Measurements from ENCODE around the gene ZFP1. TPM values are rescaled to one million over a fixed set of nuclear protein-coding genes. Genes with fewer than 3 reads are reported as not detected.
A peak's percentile ranks its signal among the peaks of the same experiment; 100 is the strongest.
"Not testable (repeated sequence)": the region's sequence is repeated elsewhere in the genome, so short reads cannot be mapped to it uniquely, and the experiment has no call there.

ZFP1 gene
- total RNA-seq, 1 experiment from 2014 or later: 9.7 TPM

GRCh38 chr16:75207831-75208230 lies 59.5 kb downstream of the ZFP1 start:
- TF ChIP-seq MXD4 (CRISPR knock-in tag; IDR thresholded peaks at IDR 0.05; ENCODE audit: borderline replicate concordance): no peak
- TF ChIP-seq PRRX2 (CRISPR knock-in tag; IDR thresholded peaks at IDR 0.05): no peak
- TF ChIP-seq, protein P1, sequence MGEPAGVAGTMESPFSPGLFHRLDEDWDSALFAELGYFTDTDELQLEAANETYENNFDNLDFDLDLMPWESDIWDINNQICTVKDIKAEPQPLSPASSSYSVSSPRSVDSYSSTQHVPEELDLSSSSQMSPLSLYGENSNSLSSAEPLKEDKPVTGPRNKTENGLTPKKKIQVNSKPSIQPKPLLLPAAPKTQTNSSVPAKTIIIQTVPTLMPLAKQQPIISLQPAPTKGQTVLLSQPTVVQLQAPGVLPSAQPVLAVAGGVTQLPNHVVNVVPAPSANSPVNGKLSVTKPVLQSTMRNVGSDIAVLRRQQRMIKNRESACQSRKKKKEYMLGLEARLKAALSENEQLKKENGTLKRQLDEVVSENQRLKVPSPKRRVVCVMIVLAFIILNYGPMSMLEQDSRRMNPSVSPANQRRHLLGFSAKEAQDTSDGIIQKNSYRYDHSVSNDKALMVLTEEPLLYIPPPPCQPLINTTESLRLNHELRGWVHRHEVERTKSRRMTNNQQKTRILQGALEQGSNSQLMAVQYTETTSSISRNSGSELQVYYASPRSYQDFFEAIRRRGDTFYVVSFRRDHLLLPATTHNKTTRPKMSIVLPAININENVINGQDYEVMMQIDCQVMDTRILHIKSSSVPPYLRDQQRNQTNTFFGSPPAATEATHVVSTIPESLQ (CRISPR knock-in tag; IDR thresholded peaks at IDR 0.05): no peak
- TF ChIP-seq FOXJ3 (CRISPR knock-in tag; IDR thresholded peaks at IDR 0.05; ENCODE audit: borderline replicate concordance): no peak
- TF ChIP-seq ZNF121 (CRISPR knock-in tag; IDR thresholded peaks at IDR 0.05): no peak
- TF ChIP-seq ZNF232 (CRISPR knock-in tag; IDR thresholded peaks at IDR 0.05): no peak
- TF ChIP-seq TEAD4 (CRISPR knock-in tag; IDR thresholded peaks at IDR 0.05): no peak
- no peak for TF ChIP-seq USF2 (CRISPR knock-in tag; IDR thresholded peaks at IDR 0.05)
- TF ChIP-seq ZBTB43 (CRISPR knock-in tag; IDR thresholded peaks at IDR 0.05): no peak
- TF ChIP-seq ZNF138 (CRISPR knock-in tag; conservative IDR thresholded peaks at IDR 0.05): no peak
- no peak for TF ChIP-seq TP53 (CRISPR knock-in tag; IDR thresholded peaks at IDR 0.05)
- Mint-ChIP-seq H3K27me3 (ENCODE audit: low read depth) (no peaks in the 10 kb centered on the region), H3K9me3 (no peaks in the 10 kb centered on the region), H3K27ac (no peak overlapping the region), H3K4me3 (no peak overlapping the region), H3K36me3 (no peaks in the 10 kb centered on the region), H3K4me1 (0 out of 2 replicates have a peak, but pooled peaks cover 6% of the 10 kb centered on the region)
- ATAC-seq (no peak), DNase-seq (ENCODE audit: low spot score) (no peak)
- ChIA-PET CTCF (interaction anchor here (2.2 kb wide), 1 partner anchor 26 kb away, joined by 22 read pairs; no protein-coding TSS in a partner anchor), POLR2A (interaction anchor here (0.9 to 1.7 kb wide), 2 partner anchors 13 to 20 kb away, joined by 4 read pairs; no protein-coding TSS in a partner anchor)

GRCh38 chr16:75208242-75208825 lies 60.0 kb downstream of the ZFP1 start:
- Mint-ChIP-seq H3K9me3 (no peaks in the 10 kb centered on the region), H3K4me1 (0 out of 2 replicates have a peak, but pooled peaks cover 6% of the 10 kb centered on the region), H3K27me3 (ENCODE audit: low read depth) (no peaks in the 10 kb centered on the region), H3K4me3 (no peak overlapping the region), H3K36me3 (no peaks in the 10 kb centered on the region), H3K27ac (no peak overlapping the region)
- CTCF ChIA-PET: interaction anchor here (0.7 to 2.2 kb wide), 4 partner anchors 9 to 345 kb away, joined by 3 to 22 read pairs (median 9); no protein-coding TSS in a partner anchor
- ATAC-seq: no peak
- POLR2A ChIA-PET: interaction anchor here (1.2 to 1.7 kb wide), 2 partner anchors 19 to 48 kb away, joined by 3 to 4 read pairs; no protein-coding TSS in a partner anchor
- DNase-seq (ENCODE audit: low spot score): no peak
- TF ChIP-seq TEAD4 (CRISPR knock-in tag; IDR thresholded peaks at IDR 0.05) (no peak), MLX (CRISPR knock-in tag; IDR thresholded peaks at IDR 0.05) (no peak), TP53 (CRISPR knock-in tag; IDR thresholded peaks at IDR 0.05) (no peak)
- TF ChIP-seq, protein P2, sequence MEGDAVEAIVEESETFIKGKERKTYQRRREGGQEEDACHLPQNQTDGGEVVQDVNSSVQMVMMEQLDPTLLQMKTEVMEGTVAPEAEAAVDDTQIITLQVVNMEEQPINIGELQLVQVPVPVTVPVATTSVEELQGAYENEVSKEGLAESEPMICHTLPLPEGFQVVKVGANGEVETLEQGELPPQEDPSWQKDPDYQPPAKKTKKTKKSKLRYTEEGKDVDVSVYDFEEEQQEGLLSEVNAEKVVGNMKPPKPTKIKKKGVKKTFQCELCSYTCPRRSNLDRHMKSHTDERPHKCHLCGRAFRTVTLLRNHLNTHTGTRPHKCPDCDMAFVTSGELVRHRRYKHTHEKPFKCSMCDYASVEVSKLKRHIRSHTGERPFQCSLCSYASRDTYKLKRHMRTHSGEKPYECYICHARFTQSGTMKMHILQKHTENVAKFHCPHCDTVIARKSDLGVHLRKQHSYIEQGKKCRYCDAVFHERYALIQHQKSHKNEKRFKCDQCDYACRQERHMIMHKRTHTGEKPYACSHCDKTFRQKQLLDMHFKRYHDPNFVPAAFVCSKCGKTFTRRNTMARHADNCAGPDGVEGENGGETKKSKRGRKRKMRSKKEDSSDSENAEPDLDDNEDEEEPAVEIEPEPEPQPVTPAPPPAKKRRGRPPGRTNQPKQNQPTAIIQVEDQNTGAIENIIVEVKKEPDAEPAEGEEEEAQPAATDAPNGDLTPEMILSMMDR (IDR thresholded peaks at IDR 0.05): no peak

- no peaks in the 10 kb centered on the region for H3K4me1 Mint-ChIP-seq
- DNase-seq (ENCODE audit: low spot score): no peak
- no peaks in the 10 kb centered on the region for H3K9me3 Mint-ChIP-seq
- TF ChIP-seq, protein P3, sequence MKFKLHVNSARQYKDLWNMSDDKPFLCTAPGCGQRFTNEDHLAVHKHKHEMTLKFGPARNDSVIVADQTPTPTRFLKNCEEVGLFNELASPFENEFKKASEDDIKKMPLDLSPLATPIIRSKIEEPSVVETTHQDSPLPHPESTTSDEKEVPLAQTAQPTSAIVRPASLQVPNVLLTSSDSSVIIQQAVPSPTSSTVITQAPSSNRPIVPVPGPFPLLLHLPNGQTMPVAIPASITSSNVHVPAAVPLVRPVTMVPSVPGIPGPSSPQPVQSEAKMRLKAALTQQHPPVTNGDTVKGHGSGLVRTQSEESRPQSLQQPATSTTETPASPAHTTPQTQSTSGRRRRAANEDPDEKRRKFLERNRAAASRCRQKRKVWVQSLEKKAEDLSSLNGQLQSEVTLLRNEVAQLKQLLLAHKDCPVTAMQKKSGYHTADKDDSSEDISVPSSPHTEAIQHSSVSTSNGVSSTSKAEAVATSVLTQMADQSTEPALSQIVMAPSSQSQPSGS (CRISPR knock-in tag; IDR thresholded peaks at IDR 0.05; ENCODE audit: borderline replicate concordance, low read depth): no peak
- peak; percentile 22 for ATAC-seq
- H3K27ac Mint-ChIP-seq: no peak overlapping the region
- ChIA-PET POLR2A (interaction anchor here (1.2 to 1.7 kb wide), 2 partner anchors 19 to 48 kb away, joined by 3 to 4 read pairs; no protein-coding TSS in a partner anchor), CTCF (interaction anchor here (0.7 to 2.2 kb wide), 4 partner anchors 10 to 346 kb away, joined by 3 to 22 read pairs (median 9); no protein-coding TSS in a partner anchor)
- no peak overlapping the region for H3K4me3 Mint-ChIP-seq
- H3K27me3 Mint-ChIP-seq (ENCODE audit: low read depth): no peaks in the 10 kb centered on the region
- H3K36me3 Mint-ChIP-seq: no peaks in the 10 kb centered on the region
Measured at GRCh38 chr16:75208861-75209505, 60.7 kb downstream of the ZFP1 start.

DNA sequence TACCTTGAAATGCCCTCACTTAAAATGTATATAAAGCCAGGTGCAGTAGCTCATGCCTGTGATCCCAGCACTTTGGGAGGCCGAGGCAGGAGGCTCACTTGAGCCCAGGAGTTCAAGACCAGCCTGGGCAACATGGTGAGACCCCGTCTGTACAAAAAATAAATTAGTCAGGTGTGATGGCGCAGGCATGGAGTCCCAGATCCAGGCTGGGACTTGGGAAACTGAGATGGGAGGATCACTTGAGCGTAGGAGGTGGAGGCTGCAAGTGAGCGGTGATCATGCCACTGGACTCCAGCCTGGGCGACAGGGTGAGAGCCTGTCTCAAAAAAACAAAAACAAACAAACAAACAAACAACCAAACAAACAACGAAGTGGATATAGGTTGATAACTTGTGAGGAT lies 61.2 kb downstream of the ZFP1 start:
- H3K4me3 Mint-ChIP-seq; H3K9me3 Mint-ChIP-seq; ATAC-seq; H3K4me1 Mint-ChIP-seq; H3K27me3 Mint-ChIP-seq (ENCODE audit: low read depth); H3K27ac Mint-ChIP-seq; DNase-seq (ENCODE audit: low spot score); H3K36me3 Mint-ChIP-seq: not testable (repeated sequence)
- CTCF ChIA-PET: interaction anchor here (1.7 to 2.2 kb wide), 2 partner anchors 10 to 24 kb away, joined by 14 to 22 read pairs; no protein-coding TSS in a partner anchor
- POLR2A ChIA-PET: interaction anchor here (1.7 kb wide), 1 partner anchor 18 kb away, joined by 4 read pairs; no protein-coding TSS in a partner anchor
